GM21786 (cell line): Measurements from ENCODE around the gene SLC19A1.

Source experiments
- ATAC-seq: cut with Tn5 transposase; IDR thresholded peaks from one replicate; pipeline ENCODE4 v1.9.1; 2021; ENCODE audit not compliant: unreplicated experiment

Gene SLC19A1

GRCh38 chr21:45481566-45481965 lies 60.7 kb downstream of the SLC19A1 start:
- ATAC-seq = no peak

- no peak for ATAC-seq
Observed at GRCh38 chr21:45480701-45481500, 61.3 kb downstream of the SLC19A1 start.

DNA sequence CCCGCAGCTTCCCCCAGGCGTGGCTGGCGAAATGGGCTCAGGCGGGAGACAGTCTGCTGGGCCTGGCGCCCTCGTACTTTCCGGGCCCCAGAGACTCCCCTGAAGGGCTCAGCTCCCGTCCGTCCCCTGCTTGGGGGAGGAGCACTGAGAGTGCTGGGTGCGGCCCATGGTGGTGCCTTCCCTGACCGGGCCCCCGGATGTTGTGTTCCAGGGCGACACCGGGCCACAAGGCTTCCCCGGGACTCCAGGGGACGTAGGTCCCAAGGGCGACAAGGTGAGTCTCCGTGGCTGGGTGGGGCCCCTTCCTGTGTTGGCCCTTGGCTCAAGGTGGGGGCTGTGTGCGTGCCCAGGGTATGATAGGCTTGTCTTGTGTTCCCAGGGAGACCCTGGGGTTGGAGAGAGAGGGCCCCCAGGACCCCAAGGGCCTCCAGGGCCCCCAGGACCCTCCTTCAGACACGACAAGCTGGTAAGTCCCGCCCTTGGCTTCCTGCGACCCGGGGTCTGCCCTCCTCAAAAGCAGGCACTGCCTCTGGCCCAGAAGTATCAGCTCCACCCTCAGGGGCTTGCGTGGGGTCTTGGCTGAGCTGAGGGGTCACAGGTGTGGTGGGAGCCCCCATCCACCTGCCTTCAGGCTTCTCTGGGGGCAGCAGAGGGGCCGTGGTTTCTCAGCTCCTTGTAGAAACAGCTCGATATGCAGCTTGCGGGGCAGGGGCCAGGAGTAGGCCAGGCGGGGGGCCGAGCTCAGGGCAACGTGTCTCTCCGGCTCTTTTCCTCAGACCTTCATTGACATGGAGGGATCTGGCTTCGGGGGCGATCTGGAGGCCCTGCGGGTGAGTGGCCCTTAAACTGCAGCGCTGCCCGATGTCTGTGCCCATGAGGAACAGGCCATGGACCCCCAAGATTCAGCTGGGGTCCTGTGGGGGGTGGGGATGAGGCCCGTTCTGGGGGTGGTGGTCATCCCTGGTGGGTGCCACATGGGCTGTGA lies 62.3 kb downstream of the SLC19A1 start:
- ATAC-seq = no peak

GRCh38 chr21:45478816-45479669 lies 63.2 kb downstream of the SLC19A1 start:
- no peak for ATAC-seq

DNA sequence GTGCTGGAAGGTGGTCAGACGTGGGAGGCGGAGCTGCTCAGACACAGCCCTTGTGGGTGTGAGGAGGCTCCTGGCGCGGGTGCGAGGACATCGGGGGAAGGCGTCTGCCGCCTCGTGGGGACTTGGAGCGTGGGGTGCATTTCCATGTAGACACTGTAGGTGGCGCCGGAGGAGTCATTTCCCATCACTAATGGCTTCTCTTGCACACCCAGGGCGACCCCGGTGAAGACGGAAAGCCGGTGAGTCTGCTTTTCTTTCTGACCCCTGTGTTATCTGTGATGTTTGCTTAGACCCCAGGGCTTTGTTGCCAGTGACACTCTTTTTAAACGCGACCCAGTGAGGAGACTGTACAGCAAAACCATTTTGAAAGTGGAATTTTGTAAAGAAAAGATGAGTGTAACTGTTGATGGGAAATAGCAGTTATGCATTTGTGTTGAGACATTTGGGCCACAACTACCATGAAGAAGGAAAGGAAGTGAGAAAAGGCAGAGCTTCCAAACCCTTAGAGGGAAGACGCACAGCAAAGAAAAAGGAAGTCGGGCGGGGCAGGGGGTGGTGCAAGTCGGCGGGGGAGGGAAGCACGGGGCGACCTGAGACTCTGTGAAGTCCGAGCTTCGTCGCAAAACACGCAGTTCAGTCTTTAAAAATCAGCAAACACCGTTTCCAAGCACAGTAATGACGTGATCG lies 64.0 kb downstream of the SLC19A1 start:
- ATAC-seq = no peak

- no peak for ATAC-seq
Observed at GRCh38 chr21:45477176-45478114, 64.8 kb downstream of the SLC19A1 start.

DNA sequence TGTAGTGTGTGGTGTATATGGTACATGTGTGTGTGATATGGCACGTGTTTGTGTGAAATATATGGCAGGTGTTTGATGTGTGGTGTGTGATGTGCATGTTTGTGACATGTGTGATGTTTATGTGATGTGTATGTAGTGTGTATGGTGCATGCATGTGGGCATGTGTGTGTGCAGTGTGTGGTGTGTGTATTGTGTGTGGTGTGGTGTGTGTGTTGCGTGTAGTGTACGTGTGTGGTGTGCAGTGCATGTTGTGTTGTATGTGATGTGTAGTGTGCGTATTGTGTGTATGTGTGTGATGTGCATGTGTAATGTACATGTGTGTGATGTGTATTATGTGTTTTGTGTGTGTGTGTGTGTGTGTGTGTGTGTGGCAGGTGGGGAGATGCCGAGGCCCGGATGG lies 65.7 kb downstream of the SLC19A1 start:
- ATAC-seq = no peak

- no peak for ATAC-seq
Observed at GRCh38 chr21:45475797-45476570, 66.3 kb downstream of the SLC19A1 start.

DNA sequence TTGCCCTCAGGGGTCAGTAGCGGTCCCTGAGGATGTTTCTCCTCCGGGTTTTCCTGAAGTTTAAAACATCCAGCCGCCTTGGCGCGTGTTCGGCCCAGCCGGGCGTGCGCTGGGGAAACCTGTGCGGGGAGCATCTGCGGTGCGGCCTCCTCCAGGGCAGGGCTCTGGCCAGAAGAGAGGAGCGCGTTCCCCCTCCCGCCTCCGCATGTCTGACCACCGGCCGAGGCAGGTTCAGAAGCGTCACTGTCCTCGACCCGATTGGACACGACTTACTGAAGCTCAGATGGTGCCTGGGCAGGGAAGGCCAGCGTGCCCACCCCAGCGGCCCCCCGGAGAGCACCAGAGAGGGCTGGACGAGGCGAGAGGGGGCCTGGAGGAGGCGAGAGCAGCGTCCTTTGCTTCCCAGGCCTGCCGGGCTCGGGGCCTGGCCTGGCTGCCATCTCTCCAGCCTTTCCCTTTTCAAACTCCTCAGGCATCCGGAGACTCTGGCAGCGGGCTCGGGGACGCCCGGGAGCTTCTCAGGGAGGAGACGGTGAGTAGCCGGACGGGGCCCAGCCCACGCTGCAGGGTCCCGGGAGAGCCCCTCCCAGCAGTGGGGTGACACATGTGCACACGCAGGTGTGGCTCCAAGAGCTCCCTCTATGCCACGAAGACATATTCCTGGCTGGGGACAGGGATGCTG lies 67.1 kb downstream of the SLC19A1 start:
- ATAC-seq = no peak

DNA sequence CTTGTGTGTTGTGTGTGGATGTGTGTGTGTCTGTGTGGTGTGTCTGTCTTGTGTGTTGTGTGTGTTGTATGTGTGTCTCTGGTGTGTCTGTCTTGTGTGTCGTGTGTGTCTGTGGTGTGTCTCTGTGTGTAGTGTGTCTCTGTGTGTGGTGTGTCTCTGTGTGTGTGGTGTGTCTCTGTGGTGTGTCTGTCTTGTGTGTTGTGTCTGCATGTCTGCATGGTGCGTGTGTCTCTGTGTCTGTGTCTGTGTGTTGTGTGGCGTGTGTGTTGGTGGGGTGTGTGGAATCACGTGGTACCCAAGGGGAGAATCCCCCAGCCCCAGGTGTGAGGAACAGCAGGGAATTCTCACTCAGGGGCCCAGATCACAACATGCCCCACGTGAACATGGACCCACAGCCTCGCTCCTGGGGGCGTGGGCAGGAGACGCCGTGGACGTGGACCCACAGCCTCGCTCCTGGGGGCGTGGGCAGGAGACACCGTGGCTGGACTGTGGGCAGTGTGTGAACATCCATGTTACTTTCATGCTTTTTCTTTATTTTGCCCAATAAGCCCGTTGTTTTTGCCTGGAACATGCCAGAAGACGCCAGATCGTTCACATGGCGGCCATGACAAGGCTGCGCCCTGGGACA lies 67.8 kb downstream of the SLC19A1 start:
- no peak for ATAC-seq

- no peak for ATAC-seq
Observed at GRCh38 chr21:45473496-45474322, 68.5 kb downstream of the SLC19A1 start.

DNA sequence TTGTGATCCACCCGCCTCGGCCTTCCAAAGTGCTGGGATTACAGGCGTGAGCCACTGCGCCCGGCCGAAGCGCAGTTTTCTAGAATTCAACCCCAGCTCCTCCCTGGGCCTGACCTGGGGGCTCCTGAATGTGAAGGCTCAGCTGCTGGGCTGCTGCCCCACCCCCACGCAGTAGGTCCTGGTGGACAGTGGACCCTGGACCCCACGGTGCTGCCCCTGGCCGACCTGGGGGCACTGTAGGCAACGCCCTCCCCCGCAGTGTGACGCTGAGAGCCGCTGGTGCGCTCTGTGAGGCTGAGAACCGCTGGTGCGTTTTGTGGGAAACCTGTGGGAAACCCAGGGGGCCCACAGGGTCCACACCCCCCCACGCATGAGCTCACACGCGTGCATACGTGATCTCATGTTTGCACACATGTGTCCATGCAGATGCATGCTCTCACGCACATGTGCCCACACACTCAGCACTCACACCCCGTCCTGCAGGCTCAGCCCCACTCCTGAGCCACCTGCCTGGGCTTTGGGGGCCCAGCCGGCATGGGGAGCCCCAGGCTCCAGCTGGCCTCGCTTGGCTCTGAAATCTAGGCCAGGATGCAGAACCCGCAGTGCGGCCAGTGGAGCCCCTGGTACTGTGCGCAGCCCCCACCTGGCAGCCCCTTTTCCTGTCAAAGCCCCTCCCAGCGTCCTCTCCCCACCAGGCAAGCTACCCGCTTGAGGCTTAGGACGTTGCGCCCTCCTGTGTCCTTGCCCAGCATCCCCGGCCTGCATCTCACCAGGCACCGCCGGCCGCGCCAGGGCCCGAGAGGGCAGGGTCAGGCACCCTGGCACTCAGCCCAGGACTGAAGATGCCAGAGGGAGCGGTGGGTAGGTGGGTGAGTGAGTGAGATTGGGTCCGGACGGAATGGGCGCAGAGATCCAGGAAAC lies 69.5 kb downstream of the SLC19A1 start:
- no peak for ATAC-seq

- no peak for ATAC-seq
Observed at GRCh38 chr21:45471525-45472221, 70.6 kb downstream of the SLC19A1 start.

GRCh38 chr21:45470773-45471524 lies 71.3 kb downstream of the SLC19A1 start:
- no peak for ATAC-seq
